HL-60/S4 (cell line): ENCODE measurements around the gene PLVAP.

ENCODE experiments used
- in situ Hi-C: fragments of 300-500 bp; cut with MboI; formaldehyde crosslinking; loops from 2 replicates; pipeline ENCODE4 v1.14.3; 2022; ENCODE audit warnings: low sequenced_read_pairs

The PLVAP gene

DNA sequence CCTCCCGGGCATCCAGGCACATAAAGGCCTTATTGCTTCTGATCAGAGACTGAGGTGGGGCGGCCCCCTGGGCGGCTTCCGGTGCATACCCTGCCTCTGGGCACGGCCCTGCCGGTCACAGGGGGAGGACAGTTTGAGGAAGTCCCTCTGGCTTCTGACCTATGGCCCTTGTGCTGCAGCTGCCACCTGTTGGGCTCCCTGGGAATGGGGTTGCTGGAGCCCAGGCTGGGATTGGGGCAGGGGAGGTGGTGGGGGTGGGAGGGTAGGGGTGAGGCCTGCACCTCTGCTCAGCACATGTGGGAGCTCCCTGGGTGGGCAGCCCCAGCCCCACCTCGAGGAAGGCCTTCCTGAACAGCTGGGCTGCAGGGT, 53.2 kb downstream of the PLVAP start:
- in situ Hi-C loops, result no loop called here

DNA sequence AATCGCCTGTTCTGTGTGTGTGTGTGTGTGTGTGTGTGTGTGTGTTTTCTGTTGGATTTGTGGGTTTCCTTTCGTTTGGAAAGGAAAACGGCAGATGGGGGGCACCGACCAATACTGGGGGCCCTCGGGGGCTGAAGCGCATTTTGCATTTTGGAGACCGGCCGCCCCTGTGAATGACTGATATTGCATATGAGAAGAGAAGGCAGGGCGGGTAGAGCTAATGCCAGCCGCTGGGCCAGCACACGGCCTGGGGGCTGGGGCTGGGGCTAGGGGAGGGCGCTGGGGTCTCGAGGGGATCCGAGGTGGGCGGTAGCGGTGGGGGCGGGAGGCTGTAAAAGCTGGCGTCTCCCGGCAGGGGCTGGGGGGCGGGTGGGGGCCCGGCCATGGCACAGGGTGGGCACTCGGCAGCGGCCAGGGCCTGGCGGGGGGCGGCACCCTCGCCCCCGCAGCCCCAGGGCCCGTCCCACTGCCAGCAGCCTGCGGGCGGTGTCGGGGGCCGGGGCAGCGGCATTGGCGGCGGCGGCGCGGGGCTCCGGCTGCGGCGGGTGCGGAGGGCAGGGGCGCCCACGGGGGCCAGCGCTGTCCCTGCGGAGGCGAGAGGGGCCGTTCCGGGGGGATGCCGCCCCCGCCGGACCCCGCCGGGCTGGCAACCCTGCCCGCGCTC, 53.7 kb downstream of the PLVAP start:
- in situ Hi-C loops, result no loop called here

DNA sequence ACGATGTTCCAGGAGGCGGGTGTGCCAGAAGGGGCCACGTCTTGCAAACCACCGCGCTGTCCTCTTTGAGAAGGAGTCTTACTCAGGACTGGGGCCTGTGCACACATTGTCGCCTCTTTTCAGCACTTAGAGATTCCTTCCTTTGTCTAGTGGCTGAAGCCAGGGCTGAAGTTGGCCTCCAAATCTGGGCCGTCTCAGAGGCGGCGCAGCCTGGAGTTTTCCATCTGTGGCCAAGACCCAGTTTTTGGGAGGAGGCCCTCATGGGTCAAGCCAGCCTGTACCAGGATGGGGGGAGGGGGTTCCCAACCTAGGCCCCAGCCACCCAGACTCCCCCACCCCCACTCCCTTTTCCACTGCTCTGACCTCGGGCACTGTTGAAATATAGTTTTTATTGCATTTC, 54.3 kb downstream of the PLVAP start:
- in situ Hi-C loops, result no loop called here

DNA sequence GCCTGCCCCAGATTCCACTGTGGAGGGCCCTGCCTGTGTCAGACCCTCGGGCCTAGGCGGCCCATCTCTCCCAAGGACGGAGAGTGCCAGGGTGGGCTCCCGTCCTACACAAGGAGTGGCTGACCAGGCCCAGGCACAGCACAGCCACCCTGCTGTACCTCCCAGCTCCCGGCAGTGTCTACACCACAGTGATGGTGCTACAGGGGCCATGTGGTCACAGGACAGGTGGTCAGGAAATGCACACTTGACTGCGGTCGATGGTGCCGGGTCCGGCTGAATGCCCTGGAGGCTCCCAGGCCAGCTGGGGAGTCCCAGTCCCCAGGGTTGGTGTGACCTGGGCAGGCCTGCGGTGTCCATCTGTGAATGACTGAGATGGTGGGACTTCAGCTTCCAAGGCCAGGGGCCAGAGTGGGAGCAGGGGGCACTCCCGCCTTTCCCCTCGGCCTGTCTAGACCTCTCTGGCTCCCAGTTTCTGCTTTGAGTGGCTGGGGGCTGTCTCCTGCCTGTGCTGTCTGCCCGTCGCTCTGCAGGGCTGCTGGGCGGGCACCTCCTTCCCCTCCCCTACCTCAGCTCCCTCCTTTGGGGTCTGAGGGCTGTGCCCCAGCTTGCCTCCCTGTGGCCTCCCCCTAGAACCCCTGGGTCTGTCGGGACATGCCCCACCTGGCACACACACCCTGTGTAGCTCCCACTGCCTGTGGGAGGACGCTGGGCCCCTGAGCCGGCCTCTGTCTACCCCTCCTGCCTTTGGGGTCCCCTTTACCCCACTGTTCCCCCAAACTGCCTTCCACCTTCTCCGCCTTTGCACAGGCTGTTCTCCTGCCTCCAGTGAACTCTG, 55.3 kb downstream of the PLVAP start:
- in situ Hi-C loops, result no loop called here

DNA sequence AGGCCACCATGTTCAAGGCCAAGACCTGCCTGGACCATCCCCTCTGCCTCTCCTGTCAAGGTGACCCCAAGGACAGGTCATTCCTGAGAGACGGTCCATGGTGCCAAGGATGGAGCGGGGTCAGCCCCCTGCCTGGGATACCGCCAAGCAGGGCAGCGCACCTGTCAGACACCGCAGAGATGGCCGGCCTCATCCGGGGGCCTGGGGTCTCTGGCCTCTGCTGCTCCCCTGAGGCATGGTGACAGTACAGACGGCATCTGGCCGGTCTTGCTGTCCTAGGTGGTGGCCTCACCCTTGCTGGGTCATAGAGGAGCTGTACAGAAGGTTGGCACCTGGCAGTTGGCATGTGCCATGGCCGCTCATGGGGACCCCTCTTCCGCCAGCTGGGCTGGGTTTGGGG, 56.7 kb downstream of the PLVAP start:
- in situ Hi-C loops, result no loop called here

DNA sequence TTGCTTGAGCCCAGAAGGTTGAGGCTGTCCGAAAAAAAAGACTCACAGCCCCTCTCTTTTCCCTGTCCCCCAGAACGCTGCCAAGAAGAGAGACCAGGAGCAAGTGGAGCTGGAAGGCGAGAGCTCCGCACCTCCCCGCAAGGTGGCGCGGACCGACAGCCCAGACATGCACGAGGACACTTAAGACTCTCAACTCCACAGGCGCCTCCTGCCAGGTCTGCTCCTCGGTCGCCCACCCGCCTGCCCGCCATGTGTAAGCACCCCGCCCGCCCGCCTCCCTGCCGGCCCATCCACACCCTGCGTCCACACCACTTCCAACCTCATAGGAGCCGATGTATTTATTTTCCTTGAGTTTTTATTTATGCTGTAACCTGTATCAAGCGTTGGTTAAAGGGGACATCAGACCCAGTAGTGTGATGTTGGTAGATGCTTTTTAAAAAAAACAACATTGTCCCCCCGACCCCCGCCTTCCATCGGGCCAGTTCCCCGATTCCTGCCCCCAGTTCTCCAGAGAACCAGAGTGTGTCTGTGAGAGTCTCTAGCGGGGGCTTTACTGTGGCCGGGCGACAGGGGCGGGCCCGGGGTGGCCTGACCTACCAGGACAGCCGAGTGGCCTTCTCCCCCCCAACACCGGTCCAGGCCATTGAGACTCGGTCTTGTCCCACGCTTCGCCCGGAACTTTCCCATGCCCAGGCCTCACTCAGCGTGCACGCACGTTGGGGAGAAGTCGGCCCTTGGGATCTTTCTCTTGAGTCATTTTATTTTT, 57.5 kb downstream of the PLVAP start:
- in situ Hi-C loops, result no loop called here

DNA sequence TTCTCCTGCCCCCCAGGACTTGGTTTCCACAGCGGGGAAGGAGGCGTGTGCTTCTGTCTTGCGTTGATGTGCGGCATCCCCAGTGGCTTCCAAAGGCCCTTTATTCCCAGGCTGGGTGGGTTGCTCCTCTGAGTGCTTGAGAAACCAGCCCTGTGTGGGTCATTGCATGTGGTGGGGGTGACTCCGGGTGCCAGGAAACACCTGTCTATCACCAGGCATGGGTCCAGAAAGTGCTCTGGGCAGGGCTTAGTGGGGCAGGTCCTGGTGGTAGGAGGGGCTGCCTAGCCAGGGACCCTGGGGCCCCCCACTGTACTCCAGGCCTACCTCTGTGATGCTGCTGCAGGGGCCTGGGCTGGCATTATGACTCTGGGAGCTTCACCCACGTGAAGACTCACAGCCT, 58.2 kb downstream of the PLVAP start:
- in situ Hi-C loops, result no loop called here

DNA sequence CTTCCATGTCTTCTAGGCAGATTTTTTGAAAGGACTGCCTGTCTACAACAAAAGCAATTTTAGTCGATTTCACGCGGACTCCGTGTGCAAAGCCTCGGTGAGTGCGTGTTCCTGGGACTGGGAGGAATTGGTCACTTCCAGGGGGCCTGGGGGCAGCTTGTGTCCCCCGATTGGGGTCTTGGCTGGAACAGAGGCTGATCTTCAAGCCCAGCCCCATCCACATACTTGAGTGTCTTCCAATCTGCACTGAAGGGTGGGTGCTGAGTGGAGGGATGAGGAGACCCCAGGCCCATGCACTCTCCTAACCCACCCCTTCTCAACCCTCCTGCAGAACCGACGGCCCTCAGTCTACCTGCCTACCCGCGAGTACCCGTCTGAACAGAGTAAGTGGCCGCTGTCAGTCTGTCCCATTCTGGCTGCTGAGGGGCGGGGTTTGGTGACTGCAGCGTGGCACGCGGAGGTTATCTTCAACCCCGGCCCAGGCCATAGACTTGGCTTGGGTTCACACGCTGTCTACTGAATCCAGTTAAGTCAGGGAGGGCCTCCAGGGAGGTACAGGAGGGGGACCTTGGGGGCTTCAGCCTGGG, 63.0 kb downstream of the PLVAP start:
- in situ Hi-C loops, result no loop called here

DNA sequence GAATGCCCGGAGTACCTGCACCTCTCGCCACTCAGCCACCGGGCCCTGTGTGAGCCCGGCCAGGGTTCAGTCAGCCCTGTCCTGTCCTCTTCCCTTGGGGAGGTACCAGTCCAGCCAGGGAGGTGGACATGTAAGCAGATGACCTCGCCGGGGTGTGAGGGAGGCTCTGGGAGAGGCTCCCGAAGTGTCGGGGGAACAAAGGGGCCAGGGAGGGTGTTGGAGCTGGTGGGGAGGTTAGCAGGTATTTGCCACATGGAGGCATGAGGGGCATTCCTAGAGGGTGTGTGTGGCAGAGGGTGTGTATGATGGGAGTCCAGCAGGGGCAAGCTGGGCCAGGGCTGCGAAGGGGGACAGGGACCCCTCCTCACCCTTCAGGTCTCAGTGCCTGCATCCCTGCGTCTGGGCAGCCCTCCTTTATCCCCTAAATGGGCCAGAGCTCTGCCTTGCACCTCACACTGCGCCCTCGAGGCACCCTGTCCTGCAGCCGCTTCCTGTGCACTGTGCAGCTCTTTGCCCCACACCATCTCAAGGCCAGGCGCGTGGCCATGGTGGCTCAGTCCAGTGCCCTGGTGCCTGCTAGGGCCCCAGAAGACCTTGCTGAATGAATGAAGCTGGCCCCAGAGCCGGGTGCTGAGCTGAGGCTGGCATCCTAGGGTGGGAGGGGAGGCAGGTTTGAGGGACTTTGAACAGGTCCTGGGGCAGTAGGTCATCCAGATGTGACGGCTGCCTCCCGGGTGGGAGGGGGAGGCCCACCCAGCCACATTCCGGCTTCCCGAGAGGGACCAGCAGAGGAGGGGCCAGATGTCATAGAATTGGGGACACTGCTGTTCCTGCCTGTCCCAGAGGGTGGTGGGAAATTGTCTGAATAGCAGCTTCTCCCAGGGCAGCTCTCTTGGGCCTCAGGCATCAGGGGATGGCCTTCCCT, 64.7 kb downstream of the PLVAP start:
- in situ Hi-C loops, result no loop called here

DNA sequence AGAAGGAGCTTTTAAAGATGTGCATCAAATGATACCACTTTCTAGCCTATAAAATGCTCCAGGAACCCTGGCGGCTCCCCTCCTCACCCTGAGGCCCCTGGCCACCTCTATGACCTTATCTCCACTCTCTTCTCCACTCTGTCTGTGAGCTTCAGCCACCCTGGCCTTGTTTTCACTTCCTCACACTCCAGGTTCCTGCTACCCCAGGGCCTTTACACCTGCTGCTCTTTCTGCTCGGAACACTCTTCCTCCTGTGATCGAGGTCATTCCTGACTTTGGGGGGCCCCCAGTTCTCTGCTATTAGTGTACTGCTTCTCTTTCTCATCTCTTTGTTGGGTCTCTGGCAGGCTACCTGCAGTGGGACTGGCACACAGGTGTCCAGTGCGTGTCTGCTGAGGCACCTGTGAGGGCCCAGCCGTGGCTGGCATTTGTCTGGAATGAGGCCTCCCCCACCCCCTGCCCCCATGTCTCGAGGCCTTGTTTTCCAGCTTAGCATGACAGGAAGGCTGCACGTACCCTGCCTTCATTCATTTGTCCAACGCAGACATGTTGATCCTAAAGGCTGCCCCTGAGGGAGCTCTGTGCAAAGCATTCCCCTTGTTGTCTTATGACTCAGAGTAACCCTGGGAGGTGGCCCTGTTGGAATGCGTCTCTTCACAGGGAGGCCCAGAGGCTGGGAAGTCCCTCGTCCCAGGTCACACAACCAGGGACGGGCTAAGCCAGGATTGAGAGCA, 65.5 kb downstream of the PLVAP start:
- in situ Hi-C loops, result no loop called here

DNA sequence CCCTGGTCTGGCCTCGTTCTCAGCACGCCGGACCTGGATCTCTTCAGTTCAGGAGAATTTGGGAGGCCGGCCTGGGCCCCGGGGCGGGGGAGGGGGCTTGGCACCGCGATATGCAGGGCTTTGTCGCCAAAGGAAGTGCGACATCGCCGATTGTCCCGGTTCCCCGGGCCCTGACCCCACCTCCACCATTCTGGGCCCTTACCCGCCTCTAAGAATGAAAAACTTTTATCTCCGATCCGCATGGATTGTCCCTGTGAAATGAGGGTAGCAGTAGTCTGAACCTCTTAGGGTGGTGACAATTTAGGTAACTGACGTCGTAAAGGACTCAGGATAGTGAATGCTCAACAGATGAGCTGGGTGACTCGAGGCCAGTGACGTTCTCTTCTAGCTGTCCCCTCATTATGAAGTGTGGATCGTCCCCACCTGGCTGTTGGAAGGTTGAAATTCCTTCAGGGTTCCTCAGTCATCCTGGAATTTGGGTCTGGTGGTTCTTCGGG, 67.1 kb downstream of the PLVAP start:
- in situ Hi-C loops, result no loop called here

DNA sequence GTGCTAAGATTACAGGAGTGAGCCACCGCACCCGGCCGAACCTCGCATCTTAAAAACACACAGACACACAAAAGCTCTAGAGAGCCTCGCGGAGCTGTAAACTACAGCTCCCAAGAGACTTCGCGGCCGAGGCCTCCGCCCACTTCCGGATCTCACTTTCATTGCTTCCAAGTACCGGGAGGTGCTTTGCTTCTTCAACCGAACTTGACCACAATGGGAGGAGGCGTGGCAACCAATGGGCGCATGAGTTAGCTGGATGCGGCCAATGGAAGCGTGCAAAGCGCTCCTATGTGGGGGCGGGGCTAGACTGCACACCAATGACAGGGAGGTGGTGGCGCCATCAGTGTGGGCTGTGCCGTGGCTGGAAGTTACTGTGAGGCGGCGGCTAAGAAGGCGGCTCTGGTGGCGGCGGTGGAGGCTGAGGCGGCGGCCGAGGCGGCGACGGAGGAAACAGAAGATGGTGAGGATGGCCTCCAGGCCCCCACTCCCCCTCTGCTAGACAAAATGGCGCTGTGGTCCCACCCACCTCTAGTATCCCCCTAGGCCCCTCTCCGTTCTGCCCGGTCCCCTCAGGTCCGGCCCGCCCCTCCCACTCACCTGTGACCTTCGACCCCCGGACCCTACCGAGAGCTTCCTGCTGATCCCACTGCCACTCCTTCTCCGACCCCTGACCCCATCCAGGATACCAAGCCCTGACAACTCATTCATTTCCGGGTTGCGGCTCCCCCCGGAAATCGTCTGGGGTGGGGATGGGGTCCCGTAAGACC, 67.8 kb downstream of the PLVAP start, which contains the start of gene DDA1:
Gene DDA1, plus strand, starts transcription at position 366 of the 767 bp plus-strand sequence. Its CDS starts 92 bp downstream, at position 458.
- in situ Hi-C loops, result no loop called here

DNA sequence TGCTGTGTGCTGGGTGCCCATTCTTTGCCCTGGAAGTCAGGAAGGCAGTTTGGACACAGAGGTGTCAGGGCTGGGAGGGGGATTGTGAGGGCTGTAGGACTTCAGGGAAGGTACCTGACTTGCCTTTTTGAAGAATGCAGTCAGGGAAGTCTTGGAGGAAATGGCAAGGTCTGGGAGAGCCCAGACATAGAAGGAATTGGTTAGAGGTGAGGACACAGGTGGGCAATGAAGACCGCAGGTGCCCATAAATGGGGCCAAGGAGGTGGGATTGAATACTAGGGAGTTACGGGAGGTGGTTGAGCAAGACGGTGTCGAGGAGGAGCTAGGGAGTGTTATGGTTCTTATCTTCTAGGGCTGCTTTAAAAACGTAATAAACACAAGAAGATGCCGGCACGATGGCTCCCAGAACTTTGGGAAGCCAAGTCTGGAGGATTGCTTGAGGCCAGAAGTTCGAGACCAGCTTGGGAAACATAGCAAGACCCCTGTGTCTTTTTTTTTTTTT, 69.2 kb downstream of the PLVAP start:
- in situ Hi-C loops, result no loop called here

DNA sequence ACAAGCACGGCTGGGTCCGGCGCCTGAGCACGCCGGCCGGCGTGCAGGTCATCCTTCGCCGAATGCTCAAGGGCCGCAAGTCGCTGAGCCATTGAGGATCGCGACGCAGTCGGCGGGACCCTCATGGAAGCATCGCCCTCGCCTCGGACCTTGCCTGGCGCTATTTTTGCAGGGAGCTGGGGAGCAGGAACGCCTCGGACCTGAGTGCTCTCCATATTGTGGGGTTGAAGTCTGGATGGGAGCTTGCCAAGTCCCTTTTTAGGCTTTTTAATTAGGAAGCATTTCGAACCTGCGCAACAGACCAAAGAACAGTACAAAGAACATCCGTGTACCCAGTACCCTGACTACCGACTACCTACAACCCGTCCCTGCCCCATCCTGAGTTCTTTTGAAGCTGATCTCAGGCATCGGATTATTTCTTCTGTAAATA, 70.8 kb downstream of the PLVAP start:
- in situ Hi-C loops, result no loop called here

DNA sequence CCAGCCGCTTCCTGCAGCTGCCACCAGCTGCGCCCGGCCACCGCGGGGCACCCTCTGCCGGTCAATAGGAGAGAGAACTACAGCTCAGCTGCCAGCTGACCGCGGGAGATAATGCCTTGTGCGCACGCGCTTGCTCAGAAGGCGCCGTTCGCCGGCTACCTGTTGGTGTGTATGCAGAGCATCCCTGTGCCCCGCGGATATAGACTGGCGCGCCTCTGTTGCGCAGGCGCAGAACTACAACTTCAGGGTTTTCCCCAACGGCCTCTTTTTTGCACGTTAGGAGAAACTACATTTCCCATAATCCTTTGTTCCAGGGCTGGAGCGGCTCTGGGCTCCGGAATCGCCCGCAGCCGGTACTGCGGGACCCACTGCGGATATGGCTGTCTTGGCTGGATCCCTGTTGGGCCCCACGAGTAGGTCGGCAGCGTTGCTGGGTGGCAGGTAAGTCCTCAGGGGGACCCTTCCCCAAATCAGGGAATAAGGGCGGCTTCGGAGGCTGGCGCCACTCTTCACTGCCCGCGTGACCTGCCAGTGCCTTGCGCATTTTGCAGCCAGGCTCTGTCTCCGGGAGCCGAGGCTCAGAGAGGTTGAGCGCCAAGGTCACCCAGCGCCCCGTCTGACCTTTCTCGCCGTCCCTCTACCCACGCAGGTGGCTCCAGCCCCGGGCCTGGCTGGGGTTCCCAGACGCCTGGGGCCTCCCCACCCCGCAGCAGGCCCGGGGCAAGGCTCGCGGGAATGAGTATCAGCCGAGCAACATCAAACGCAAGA, 71.4 kb downstream of the PLVAP start, which contains the start of gene MRPL34:
Gene MRPL34, plus strand, starts transcription at position 356 of the 768 bp plus-strand sequence. Its CDS starts 21 bp downstream, at position 377.
- in situ Hi-C loops, result no loop called here

DNA sequence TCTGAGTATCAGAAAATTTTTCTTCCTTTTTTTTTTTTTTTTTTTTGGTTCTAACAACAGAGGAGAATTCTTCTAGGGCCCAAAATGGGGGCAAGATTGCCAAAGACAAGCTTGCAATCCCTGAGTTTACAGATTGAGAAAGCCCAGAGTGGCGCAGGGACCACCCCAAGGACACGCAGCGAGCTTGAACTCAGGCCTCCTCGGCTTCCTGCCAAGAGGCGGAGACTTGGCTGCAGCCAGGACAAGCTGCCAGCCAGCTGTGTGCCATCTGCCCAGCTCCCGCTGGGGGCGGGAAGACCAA, 72.0 kb downstream of the PLVAP start:
- in situ Hi-C loops, result no loop called here

DNA sequence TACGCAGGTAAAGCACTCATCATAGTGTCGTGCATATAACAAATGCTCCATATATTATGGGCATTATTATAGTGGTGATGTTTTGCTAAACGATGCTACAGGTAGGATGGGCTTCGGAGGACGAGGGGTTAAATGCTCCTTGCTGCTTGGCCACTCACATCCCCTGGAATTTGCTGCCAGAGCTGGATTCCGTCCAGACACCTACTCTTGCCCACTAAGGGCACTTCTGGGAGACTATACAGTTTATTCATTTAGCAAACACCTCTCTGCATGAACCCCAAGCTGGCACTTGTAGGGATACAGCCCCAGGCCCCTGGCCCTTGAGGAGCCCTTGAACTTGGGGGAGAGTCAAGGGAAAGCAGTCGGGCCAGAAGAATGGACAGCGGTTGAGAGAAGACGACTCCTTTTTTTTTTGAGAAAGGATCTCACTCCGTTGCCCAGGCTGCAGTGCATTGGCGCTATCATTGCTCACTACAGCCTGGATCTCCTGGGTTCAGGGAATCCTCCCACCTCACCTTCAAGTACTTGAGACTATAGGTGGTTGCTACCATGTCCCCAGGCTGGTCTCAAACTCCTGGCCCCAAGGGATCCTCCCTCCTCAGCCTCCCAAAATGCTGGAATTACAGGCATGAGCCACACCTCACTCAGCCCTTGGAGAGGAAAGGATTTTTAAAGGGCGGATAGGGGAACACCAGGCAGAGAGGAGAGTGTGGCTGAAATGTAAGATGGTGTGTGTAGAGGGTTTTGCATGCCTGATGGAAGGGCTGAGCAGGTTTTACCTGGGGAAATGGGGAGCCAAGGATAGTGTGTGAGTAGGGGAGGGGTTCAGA, 72.5 kb downstream of the PLVAP start:
- in situ Hi-C loops, result no loop called here
